SU-DHL-6 (cell line): ENCODE results near the gene VPS13D.
A peak's percentile ranks its signal among the peaks of the same experiment; 100 is the strongest.

Source experiments
- H2AFZ ChIP-seq: fragments of 200-600 bp; sonication (generic); 2 replicates; pipeline ENCODE4 v1.6.1; 2014; ENCODE audit warnings: low read depth, mild to moderate bottlenecking, moderate library complexity, mixed read lengths, antibody characterized with exemption, low read length; ENCODE audit not compliant: severe bottlenecking
- H3F3A ChIP-seq: fragments of 200-600 bp; shearing (Covaris generic); 2 replicates; pipeline ENCODE4 v1.6.0; 2016; ENCODE audit warnings: antibody characterized with exemption, mild to moderate bottlenecking; ENCODE audit not compliant: insufficient read depth
- H3K27ac ChIP-seq: fragments of 200-600 bp; sonication (generic); 2 replicates; pipeline ENCODE4 v1.5.1; 2016; ENCODE audit warnings: low read depth, mild to moderate bottlenecking, low read length, moderate library complexity, mixed read lengths
- H3K27me3 ChIP-seq: fragments of 200-600 bp; sonication (generic), shearing (Covaris generic); 2 replicates; pipeline ENCODE4 v1.6.0; 2014; ENCODE audit warnings: mild to moderate bottlenecking, low read length
- H3K36me3 ChIP-seq: fragments of 200-600 bp; sonication (generic); 2 replicates; pipeline ENCODE4 v1.6.1; 2014; ENCODE audit warnings: mild to moderate bottlenecking, low read length, mixed read lengths
- H3K4me2 ChIP-seq: fragments of 300-600, 200-600 bp; shearing (Covaris generic), sonication (generic); 2 replicates; pipeline ENCODE4 v1.6.0; 2014; ENCODE audit warnings: low read length, low read depth, mild to moderate bottlenecking; ENCODE audit not compliant: poor library complexity, severe bottlenecking
- H3K4me3 ChIP-seq: fragments of 200-600 bp; sonication (generic); 2 replicates; pipeline ENCODE4 v1.5.1; 2014; ENCODE audit warnings: antibody characterized with exemption, low read length, mild to moderate bottlenecking, mixed read lengths; ENCODE audit not compliant: insufficient read depth, poor library complexity, severe bottlenecking
- H3K79me2 ChIP-seq: fragments of 200-600 bp; sonication (generic); 2 replicates; pipeline ENCODE4 v1.6.1; 2014; ENCODE audit warnings: mild to moderate bottlenecking, low read length, moderate library complexity; ENCODE audit not compliant: insufficient read depth
- H3K9ac ChIP-seq: fragments of 200-600 bp; sonication (generic); 2 replicates; pipeline ENCODE4 v1.7.0; 2014; ENCODE audit warnings: mild to moderate bottlenecking, low read length
- H3K9me2 ChIP-seq: fragments of 200-600 bp; sonication (generic); replicated peaks from 2 replicates; pipeline ENCODE4 v1.6.1; 2014; ENCODE audit warnings: low read length; ENCODE audit not compliant: insufficient read depth
- H3K9me3 ChIP-seq: fragments of 200-600 bp; sonication (generic); 2 replicates; pipeline ENCODE4 v1.6.1; 2014; ENCODE audit warnings: low read length, mixed read lengths; ENCODE audit not compliant: insufficient read depth
- H4K20me1 ChIP-seq: fragments of 200-600 bp; sonication (generic); 2 replicates; pipeline ENCODE4 v1.6.1; 2014; ENCODE audit warnings: low read depth, mild to moderate bottlenecking, antibody characterized with exemption, low read length, moderate library complexity, mixed read lengths
- CTCF ChIP-seq: fragments of 200-600 bp; sonication (generic); IDR thresholded peaks from one replicate; pipeline ENCODE4 v1.5.1; 2017; ENCODE audit warnings: antibody characterized with exemption, mild to moderate bottlenecking, low read length, moderate library complexity; ENCODE audit not compliant: insufficient read depth, poor library complexity, severe bottlenecking
- EZH2phosphoT487 ChIP-seq: fragments of 200-600 bp; sonication (generic), shearing (Covaris generic); conservative IDR thresholded peaks from 2 replicates; pipeline ENCODE4 v1.6.1; 2018; ENCODE audit warnings: mild to moderate bottlenecking, antibody characterized with exemption, low read length, moderate library complexity, mixed read lengths

Gene VPS13D

DNA sequence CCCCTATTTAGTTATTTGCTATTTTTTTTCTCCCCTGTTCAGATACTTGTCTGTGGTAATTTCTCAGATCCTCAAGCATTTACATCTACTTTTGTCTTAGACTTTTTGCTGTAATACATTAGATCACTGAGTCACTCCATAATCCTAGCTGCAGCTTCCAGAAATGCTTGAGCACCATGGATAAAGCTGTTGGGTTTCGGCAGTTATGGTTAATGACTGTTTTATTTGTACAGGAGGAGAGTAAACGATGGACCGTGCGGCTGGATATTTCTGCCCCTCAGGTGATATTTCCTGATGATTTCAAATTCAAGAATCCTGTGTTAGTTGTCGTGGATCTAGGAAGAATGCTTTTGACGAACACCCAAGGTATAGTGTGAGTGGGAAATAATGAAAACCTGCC lies 42.9 kb downstream of the VPS13D start:
- peaks cover 8% of the 10 kb centered on the region; the same call in 1 of the 2 replicates for H3K36me3 ChIP-seq

DNA sequence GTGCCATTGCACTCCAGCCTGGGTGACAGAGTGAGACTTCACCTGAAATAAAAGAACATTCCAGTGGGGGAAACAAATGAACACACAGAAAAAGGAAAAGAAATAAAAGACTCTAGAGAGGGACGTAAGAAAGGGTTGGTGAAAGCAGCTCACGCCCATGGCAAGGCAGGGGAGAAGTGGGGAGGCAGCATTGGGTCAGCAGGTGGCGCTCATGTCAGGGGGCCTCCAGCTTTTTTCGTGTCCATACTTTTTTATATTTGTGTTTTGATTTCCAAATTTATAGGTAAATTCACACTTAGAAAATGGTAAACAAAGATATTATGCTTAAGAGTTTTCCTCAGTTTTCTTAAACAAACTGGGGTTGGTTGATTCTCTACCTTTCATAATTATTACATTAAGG lies 45.5 kb downstream of the VPS13D start:
- Histone ChIP-seq H3K9ac (no peak overlapping the region), H3K4me2 (no peak overlapping the region), H3K9me2 (no peaks in the 10 kb centered on the region), H3K79me2 (no peaks in the 10 kb centered on the region), H3K27ac (no peak overlapping the region), H3K27me3 (no peaks in the 10 kb centered on the region), H2AFZ (no peak overlapping the region), H3K9me3 (no peaks in the 10 kb centered on the region), H3K4me3 (no peak overlapping the region), H4K20me1 (no peaks in the 10 kb centered on the region), H3F3A (0 out of 2 replicates have a peak, but pooled peaks cover 6% of the 10 kb centered on the region), H3K36me3 (peaks cover 8% of the 10 kb centered on the region; the same call in 1 of the 2 replicates)
- TF ChIP-seq CTCF (peak; percentile 32), EZH2phosphoT487 (no peak)

More for the DNA sequence above, 42.9 kb downstream of the VPS13D start:
- Histone ChIP-seq H3K9me2 (no peaks in the 10 kb centered on the region), H3K27me3 (no peaks in the 10 kb centered on the region), H3F3A (0 out of 2 replicates have a peak, but pooled peaks cover 6% of the 10 kb centered on the region), H3K4me3 (no peak overlapping the region), H3K79me2 (no peaks in the 10 kb centered on the region), H3K4me2 (no peak overlapping the region), H3K9me3 (no peaks in the 10 kb centered on the region), H2AFZ (no peak overlapping the region), H3K9ac (no peak overlapping the region), H4K20me1 (no peaks in the 10 kb centered on the region), H3K27ac (no peak overlapping the region)
- no peak for TF ChIP-seq CTCF
- TF ChIP-seq EZH2phosphoT487: no peak

- Histone ChIP-seq H4K20me1 (no peaks in the 10 kb centered on the region), H3K27me3 (no peaks in the 10 kb centered on the region), H3K9me3 (no peaks in the 10 kb centered on the region), H3K79me2 (no peaks in the 10 kb centered on the region), H3K27ac (no peak overlapping the region), H3K9me2 (no peaks in the 10 kb centered on the region), H3K4me3 (no peak overlapping the region), H2AFZ (no peak overlapping the region), H3F3A (0 out of 2 replicates have a peak, but pooled peaks cover 6% of the 10 kb centered on the region), H3K9ac (no peak overlapping the region), H3K4me2 (no peak overlapping the region), H3K36me3 (0 out of 2 replicates have a peak, but pooled peaks cover 8% of the 10 kb centered on the region)
- TF ChIP-seq CTCF: peak; percentile 38
- TF ChIP-seq EZH2phosphoT487: no peak
Measured at GRCh38 chr1:12276225-12276624, 46.4 kb downstream of the VPS13D start.
